IPS-15b (cell line): Measurements from ENCODE around the gene CDH26.
"Not testable (repeated sequence)": the region's sequence is repeated elsewhere in the genome, so short reads cannot be mapped to it uniquely, and the experiment has no call there.

ENCODE experiments used
- H3K27me3 ChIP-seq: one replicate; pipeline ENCODE4 v1.6.1; 2013; ENCODE audit warnings: low read length; ENCODE audit not compliant: control insufficient read depth, insufficient read depth
- H3K36me3 ChIP-seq: one replicate; pipeline ENCODE4 v1.6.1; 2013; ENCODE audit warnings: low read length; ENCODE audit not compliant: control insufficient read depth, insufficient read depth
- H3K4me1 ChIP-seq: one replicate; pipeline ENCODE4 v1.6.1; 2013; ENCODE audit warnings: mild to moderate bottlenecking, low read length; ENCODE audit not compliant: control insufficient read depth, insufficient read depth
- H3K4me3 ChIP-seq: one replicate; pipeline ENCODE4 v1.5.1; 2013; ENCODE audit warnings: low read depth, low read length
- H3K9ac ChIP-seq: one replicate; pipeline ENCODE4 v1.6.1; 2013; ENCODE audit warnings: low read depth, mild to moderate bottlenecking, low read length
- H3K9me3 ChIP-seq: one replicate; pipeline ENCODE4 v1.6.1; 2013; ENCODE audit warnings: mild to moderate bottlenecking, low read length; ENCODE audit not compliant: control insufficient read depth, insufficient read depth

Gene CDH26

DNA sequence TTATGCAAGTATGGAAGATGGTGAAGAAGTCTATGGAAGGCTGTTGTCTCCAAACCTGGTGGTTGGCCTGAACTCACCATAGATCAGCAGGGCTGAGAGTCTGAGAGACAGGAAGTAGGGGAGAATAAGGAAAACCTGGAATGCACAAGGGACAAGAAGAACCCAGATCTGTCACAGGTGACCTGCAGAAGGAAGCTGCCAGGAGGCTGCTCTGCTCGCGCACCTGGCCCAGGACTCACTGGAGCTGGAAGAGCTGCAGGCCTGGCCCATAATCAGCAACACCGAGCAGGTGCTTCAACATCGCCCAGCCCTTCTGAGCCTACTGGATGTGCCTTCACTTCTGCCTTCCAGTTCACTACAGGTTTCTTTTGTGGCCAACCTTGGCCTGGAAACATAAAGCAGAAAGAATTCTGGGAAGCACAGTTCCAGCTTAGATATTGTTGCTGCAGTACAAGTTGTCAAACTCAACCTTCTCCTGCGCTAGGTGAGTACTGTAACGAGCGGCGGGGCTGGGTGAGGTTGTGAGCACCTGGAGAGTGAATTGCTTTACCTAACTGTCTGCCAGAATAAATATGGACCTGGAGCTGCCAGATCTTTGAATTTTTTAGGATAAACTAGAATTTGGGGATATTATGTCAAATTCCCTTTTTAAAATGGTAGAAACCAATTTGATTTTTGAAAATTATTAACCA, 82.4 kb downstream of the CDH26 start:
- H3K4me3 ChIP-seq = no peak overlapping the region
- no peaks in the 10 kb centered on the region for H3K36me3 ChIP-seq
- no peaks in the 10 kb centered on the region for H3K27me3 ChIP-seq
- no peak overlapping the region for H3K9ac ChIP-seq
- no peaks in the 10 kb centered on the region for H3K4me1 ChIP-seq
- H3K9me3 ChIP-seq = no peaks in the 10 kb centered on the region

DNA sequence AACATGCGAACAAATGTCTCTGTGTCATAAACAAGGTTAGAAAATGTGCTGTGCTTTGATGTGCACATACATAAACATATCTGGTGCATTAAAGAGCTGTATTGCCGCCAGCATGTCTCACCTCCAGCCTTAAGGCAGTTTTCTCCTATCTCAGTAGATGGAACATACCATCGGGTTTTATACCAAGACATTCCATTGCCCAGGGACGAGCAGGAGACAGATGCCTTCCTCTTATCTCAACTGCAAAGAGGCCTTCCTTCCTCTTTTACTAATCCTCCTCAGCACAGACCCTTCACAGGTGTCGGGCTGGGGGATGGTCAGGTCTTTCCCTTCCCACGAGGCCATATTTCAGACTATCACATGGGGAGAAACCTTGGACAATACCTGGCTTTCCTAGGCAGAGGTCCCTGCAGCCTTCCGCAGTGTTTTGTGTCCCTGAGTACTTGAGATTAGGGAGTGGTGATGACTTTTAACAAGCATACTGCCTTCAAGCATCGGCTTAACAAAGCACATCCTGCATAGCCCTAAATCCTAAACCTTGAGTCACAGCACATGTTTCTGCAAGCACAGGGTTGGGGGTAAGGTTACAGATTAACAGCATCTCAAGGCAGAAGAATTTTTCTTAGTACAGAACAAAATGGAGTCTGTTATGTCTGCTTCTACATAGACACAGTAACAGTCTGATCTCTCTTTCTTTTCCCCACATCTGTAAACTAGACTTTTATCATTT, 83.4 kb downstream of the CDH26 start:
- H3K4me3 ChIP-seq, H3K9me3 ChIP-seq, H3K36me3 ChIP-seq, H3K9ac ChIP-seq, H3K27me3 ChIP-seq, H3K4me1 ChIP-seq: not testable (repeated sequence)

DNA sequence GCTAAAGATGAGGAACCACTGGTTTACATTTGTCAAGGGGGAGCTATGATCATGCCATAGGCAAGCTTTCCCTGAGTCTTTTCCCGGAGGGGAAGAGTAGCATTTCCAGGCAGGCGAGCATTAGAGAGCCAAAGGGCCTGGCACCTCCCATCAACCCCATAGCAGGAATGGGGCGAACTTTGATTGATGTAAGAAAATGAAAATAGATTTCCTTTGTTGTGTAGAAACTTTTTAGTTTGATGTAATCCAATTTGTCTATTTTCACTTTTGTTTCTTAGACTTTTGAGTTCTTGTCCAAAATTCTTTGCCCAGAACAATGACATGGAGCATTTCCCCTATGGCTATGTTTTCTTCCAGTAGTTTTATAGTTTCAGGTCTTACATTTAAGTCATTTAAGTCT, 85.2 kb downstream of the CDH26 start:
- Histone ChIP-seq H3K4me3 (no peak overlapping the region), H3K27me3 (no peaks in the 10 kb centered on the region), H3K4me1 (no peaks in the 10 kb centered on the region), H3K9ac (no peak overlapping the region), H3K9me3 (no peaks in the 10 kb centered on the region), H3K36me3 (no peaks in the 10 kb centered on the region)

DNA sequence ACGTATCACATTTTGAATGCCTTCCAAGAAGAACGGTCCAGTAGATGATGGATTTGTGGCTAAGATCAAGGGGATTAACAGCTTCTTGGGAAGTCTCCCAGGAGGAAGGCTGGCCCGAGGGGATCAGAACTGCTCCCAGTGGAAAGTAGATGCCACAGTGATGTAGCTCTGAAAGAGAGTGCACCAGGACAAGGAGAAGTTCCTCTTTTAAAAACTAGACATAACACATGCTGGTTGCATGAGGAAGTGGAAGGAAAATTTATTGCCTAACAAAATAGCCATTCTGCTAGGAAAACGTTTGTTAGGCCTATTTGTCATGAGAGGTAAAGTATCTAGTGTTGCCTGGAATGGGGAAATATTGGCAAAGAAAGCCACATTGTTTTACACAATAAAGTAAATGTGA, 87.8 kb downstream of the CDH26 start:
- Histone ChIP-seq H3K4me1 (no peaks in the 10 kb centered on the region), H3K9ac (no peak overlapping the region), H3K36me3 (no peaks in the 10 kb centered on the region), H3K9me3 (no peaks in the 10 kb centered on the region), H3K4me3 (no peak overlapping the region), H3K27me3 (no peaks in the 10 kb centered on the region)

DNA sequence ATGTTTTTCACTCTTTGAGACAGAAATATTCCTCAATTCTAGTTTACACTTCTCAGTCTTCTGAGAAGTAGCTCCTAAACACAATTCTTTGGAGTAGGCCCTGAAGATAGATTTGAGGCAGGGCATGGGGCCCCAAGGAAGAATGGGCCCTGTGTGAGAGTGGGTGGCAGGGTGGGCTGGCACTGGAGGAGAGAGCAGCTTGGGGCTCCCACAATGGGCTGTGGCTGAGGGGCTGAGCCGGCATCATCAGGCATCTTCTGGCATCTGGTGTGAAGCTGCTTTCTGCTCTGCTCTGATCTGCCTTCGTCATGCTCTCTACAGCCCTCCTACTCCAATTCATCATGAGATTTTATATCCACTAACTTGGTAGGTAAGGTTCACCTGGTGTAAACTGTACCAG, 88.2 kb downstream of the CDH26 start:
- H3K27me3 ChIP-seq = no peaks in the 10 kb centered on the region
- no peak overlapping the region for H3K4me3 ChIP-seq
- H3K36me3 ChIP-seq = no peaks in the 10 kb centered on the region
- no peaks in the 10 kb centered on the region for H3K9me3 ChIP-seq
- H3K9ac ChIP-seq = no peak overlapping the region
- H3K4me1 ChIP-seq = no peaks in the 10 kb centered on the region

DNA sequence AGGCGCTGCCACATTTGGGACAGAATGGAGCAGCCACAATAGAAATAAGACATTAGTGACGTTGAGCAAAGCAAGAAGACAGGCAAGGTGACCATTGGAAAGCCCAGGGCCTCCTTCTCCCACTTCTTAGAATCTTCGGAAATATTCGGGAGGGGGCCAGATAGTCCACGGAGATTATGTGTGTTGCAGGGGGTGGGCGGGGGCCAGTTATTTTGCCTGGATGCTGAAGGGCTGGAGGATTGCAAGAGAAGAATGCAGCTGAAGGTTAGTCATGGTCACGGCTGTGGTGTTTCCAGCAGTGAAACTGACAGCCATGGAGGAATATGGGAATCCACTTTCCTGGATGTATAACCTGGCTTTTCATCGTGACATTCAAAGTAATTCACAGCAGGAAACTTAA, 88.6 kb downstream of the CDH26 start:
- Histone ChIP-seq H3K4me1 (no peaks in the 10 kb centered on the region), H3K9ac (no peak overlapping the region), H3K4me3 (no peak overlapping the region), H3K9me3 (no peaks in the 10 kb centered on the region), H3K27me3 (no peaks in the 10 kb centered on the region), H3K36me3 (no peaks in the 10 kb centered on the region)

DNA sequence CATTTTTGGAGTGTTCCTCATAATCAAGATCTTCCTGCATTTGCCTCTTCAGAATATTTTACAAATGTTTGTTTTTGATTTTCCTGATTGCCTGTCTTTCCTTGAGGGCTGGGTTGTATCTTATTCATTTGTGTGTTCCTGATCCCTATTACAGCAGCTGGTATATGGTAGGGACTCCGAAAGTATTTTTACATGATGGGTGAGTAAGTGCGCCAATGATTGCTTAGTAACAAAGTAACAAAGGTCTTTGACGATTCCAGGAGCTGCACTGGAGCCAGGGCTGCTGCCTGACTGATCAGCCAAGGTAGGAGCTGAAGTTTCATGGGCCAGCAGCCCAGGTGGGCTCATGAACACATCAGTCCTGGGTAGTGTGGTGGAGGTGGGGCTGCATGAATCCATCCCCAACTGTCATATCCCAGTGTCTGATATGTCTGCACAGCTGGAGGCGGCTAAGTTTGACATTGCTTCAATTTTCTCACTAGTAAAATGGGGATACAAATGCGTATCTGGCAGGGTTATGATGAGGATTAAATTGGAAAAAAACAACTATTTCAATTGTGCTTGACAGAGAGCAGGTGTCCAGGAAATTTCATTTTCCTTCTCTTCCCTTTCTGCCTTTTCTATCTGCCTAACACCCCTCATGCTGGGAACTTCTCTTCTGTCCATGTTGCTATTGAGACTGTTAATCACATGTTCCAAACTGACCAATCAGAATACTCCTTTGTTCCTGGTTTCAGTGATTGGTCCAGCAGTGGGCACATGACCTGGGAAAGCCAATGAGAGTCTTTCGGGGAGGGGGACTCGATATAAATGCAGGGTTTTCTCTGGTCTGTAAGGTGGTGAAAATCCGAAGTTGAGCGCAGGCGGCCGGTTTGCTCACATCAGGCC, 90.7 kb downstream of the CDH26 start:
- Histone ChIP-seq H3K4me1 (no peaks in the 10 kb centered on the region), H3K4me3 (no peak overlapping the region), H3K9me3 (no peaks in the 10 kb centered on the region), H3K36me3 (no peaks in the 10 kb centered on the region), H3K27me3 (no peaks in the 10 kb centered on the region), H3K9ac (no peak overlapping the region)

DNA sequence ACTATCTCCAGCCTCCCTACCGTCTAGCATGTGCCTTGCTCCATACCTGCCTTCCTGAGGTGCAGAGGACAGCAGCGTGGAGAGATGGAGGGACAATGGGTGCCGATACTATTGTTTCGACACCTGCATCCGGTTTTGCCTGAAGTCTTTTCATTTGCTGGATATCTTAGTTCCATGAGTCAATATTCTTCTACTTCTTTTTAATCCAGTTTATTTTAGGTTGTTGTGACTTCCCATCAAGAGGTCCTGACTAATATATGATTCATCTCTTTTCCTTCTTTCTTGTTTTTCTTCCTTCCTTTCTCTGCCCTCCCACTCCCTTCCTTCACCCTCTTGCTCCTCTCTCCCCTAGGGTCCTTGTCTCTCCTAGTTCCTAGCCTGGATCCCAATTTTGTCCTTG, 91.4 kb downstream of the CDH26 start:
- Histone ChIP-seq H3K9me3 (no peaks in the 10 kb centered on the region), H3K9ac (no peak overlapping the region), H3K36me3 (no peaks in the 10 kb centered on the region), H3K27me3 (no peaks in the 10 kb centered on the region), H3K4me1 (no peaks in the 10 kb centered on the region), H3K4me3 (no peak overlapping the region)

DNA sequence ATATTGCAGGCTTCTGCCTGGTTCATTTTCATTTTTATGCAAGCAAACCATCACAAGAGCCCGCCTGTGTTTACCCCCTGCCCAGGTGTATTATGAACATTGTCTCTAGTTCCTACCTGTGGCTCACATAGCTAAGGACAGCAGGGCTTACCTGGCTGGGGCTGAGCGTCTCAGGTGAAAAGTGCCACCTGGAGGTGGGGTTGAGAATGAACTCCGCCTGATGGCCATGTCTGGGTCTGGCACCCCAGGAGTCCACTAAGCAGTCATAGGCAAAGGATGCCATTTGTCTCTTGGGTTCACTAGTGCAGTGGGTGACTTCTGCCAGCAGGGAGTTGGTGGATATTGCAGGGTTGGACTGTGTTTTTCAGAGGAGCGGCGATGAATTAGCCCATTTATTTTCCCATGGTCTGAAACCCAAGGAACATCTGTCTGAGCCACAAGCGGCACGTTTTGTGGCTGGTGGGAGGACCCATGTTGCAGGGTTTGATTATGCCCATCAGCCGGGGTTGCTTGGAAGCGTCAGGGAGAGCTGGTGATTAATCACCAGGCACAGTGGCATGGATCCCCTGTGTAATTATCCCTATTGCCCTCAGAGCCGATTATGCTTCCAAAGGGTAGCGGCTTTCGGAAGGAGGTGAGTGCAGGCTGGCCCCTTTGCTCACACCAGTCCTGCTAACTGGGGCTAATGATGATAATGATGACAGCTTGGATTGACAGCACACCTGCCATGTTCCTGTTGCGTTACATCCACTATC, 92.1 kb downstream of the CDH26 start:
- Histone ChIP-seq H3K9me3 (no peaks in the 10 kb centered on the region), H3K9ac (no peak overlapping the region), H3K36me3 (no peaks in the 10 kb centered on the region), H3K4me3 (no peak overlapping the region), H3K27me3 (no peaks in the 10 kb centered on the region), H3K4me1 (no peaks in the 10 kb centered on the region)

DNA sequence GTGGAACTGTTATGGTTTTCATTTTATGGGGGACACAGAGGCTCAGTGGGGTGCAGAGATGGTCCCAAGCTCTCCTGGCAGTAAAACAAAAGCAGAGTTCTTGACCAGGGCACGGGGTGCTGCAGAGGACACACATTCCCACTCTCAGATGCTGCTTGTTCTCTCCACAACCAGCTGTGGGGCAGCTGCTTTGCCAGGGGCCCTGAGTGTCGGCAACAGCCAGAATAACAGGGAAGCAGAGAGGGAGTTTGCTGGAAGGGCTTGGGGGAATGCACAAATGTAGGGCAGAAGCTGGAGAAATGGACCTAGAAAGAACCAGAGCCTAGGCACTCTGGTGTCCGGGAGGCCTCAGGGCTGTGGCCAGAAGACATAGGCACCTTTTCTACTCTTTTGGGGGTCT, 93.7 kb downstream of the CDH26 start:
- H3K36me3 ChIP-seq = no peaks in the 10 kb centered on the region
- no peaks in the 10 kb centered on the region for H3K9me3 ChIP-seq
- no peak overlapping the region for H3K4me3 ChIP-seq
- no peak overlapping the region for H3K9ac ChIP-seq
- H3K4me1 ChIP-seq = no peaks in the 10 kb centered on the region
- no peaks in the 10 kb centered on the region for H3K27me3 ChIP-seq

DNA sequence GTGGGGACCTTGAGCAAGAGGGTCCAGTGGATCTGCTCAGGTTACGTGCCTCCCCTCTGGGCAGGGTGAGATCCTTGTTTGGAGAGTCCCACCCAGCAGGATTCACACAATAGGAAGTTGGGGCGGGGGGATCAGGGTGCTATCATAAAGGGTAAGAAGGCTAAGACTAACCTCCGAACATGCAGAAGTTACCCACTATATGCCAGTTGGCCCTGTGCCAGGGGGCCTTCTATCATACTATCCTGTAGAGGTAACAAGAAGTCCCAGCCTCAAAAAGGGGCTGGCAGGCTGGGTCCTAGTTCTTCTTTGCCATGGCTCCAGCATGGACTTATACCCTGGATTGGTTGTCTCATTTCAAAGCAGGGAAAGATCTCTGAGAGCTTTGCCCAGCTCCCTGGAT, 94.1 kb downstream of the CDH26 start:
- Histone ChIP-seq H3K36me3 (no peaks in the 10 kb centered on the region), H3K27me3 (no peaks in the 10 kb centered on the region), H3K4me1 (no peaks in the 10 kb centered on the region), H3K9ac (no peak overlapping the region), H3K4me3 (no peak overlapping the region), H3K9me3 (no peaks in the 10 kb centered on the region)
